H9 (cell line): Measurements from ENCODE around the gene COL27A1. TPM values are rescaled to one million over a fixed set of nuclear protein-coding genes. Genes with fewer than 3 reads are reported as not detected.

Experiments
- DNase-seq: peaks from one replicate; pipeline ENCODE4 v3.0.0-alpha.2; 2017
- H2AFZ ChIP-seq: one replicate; pipeline ENCODE4 v1.6.1; 2013; ENCODE audit warnings: mild to moderate bottlenecking, low read length, control low read depth, moderate library complexity
- H2AK5ac ChIP-seq: 2 replicates; pipeline ENCODE4 v1.6.1; 2013; ENCODE audit warnings: low read length, control low read depth, mixed read lengths; ENCODE audit not compliant: insufficient read length
- H2BK120ac ChIP-seq: one replicate; pipeline ENCODE4 v1.6.1; 2013; ENCODE audit warnings: low read depth, mild to moderate bottlenecking, low read length, control low read depth, inconsistent platforms; ENCODE audit not compliant: poor library complexity, severe bottlenecking
- H2BK12ac ChIP-seq: 2 replicates; pipeline ENCODE4 v1.6.1; 2013; ENCODE audit warnings: low read length, control low read depth, mixed read lengths, low read depth; ENCODE audit not compliant: insufficient read length
- H2BK15ac ChIP-seq: 2 replicates; pipeline ENCODE4 v1.6.1; 2013; ENCODE audit warnings: low read depth, low read length, control low read depth
- H2BK20ac ChIP-seq: one replicate; pipeline ENCODE4 v1.6.1; 2013; ENCODE audit warnings: low read depth, mild to moderate bottlenecking, low read length, control low read depth, inconsistent platforms; ENCODE audit not compliant: poor library complexity, severe bottlenecking
- H2BK5ac ChIP-seq: 2 replicates; pipeline ENCODE4 v1.6.1; 2013; ENCODE audit warnings: low read length, control low read depth, mixed read lengths; ENCODE audit not compliant: insufficient read length
- H3K14ac ChIP-seq: 2 replicates; pipeline ENCODE4 v1.6.1; 2013; ENCODE audit warnings: low read length, control low read depth; ENCODE audit not compliant: insufficient read depth
- H3K18ac ChIP-seq: 2 replicates; pipeline ENCODE4 v1.6.1; 2013; ENCODE audit warnings: low read depth, mild to moderate bottlenecking, mixed read lengths, low read length, control low read depth; ENCODE audit not compliant: insufficient read length
- H3K23ac ChIP-seq: 2 replicates; pipeline ENCODE4 v1.6.1; 2013; ENCODE audit warnings: low read length, control low read depth, mixed read lengths, low read depth; ENCODE audit not compliant: insufficient read length
- H3K23me2 ChIP-seq: 2 replicates; pipeline ENCODE4 v1.6.1; 2013; ENCODE audit warnings: low read depth, mild to moderate bottlenecking, mixed read lengths, low read length, control low read depth; ENCODE audit not compliant: insufficient read length, poor library complexity, severe bottlenecking
- H3K27ac ChIP-seq: 2 replicates; pipeline ENCODE4 v1.5.1; 2013; ENCODE audit warnings: low read length, control low read depth, mixed read lengths, low read depth; ENCODE audit not compliant: insufficient read length
- H3K27me3 ChIP-seq: 2 replicates; pipeline ENCODE4 v1.6.1; 2013; ENCODE audit warnings: low read length, control low read depth, inconsistent platforms; ENCODE audit not compliant: insufficient read depth
- H3K4ac ChIP-seq: 2 replicates; pipeline ENCODE4 v1.6.1; 2013; ENCODE audit warnings: low read depth, mild to moderate bottlenecking, control low read depth, inconsistent platforms, low read length, moderate library complexity
- H3K4me1 ChIP-seq: 2 replicates; pipeline ENCODE4 v1.6.1; 2013; ENCODE audit warnings: low read length, control low read depth, inconsistent platforms; ENCODE audit not compliant: insufficient read depth
- H3K4me2 ChIP-seq: 2 replicates; pipeline ENCODE4 v1.6.1; 2013; ENCODE audit warnings: low read length, control low read depth, mixed read lengths; ENCODE audit not compliant: insufficient read length, insufficient read depth
- H3K56ac ChIP-seq: 2 replicates; pipeline ENCODE4 v1.6.1; 2013; ENCODE audit warnings: low read depth, mild to moderate bottlenecking, mixed read lengths, low read length, control low read depth; ENCODE audit not compliant: insufficient read length
- H3K79me1 ChIP-seq: 2 replicates; pipeline ENCODE4 v1.6.1; 2013; ENCODE audit warnings: low read depth, mild to moderate bottlenecking, moderate library complexity, low read length, control low read depth, inconsistent platforms; ENCODE audit not compliant: insufficient read depth, poor library complexity, severe bottlenecking
- H3K79me2 ChIP-seq: 2 replicates; pipeline ENCODE4 v1.6.1; 2013; ENCODE audit warnings: low read length, control low read depth, inconsistent platforms; ENCODE audit not compliant: insufficient read depth
- H3K9ac ChIP-seq: 2 replicates; pipeline ENCODE4 v1.6.1; 2013; ENCODE audit warnings: low read length, control low read depth, mixed read lengths; ENCODE audit not compliant: insufficient read length; ENCODE audit errors: extremely low read depth
- H3K9me3 ChIP-seq: one replicate; pipeline ENCODE4 v1.6.1; 2013; ENCODE audit warnings: low read depth, low read length, inconsistent platforms; ENCODE audit not compliant: control insufficient read depth
- H3T11ph ChIP-seq: one replicate; pipeline ENCODE4 v1.6.1; 2013; ENCODE audit warnings: mild to moderate bottlenecking, low read length, control low read depth, inconsistent platforms
- H4K20me1 ChIP-seq: one replicate; pipeline ENCODE4 v1.6.1; 2013; ENCODE audit not compliant: control insufficient read depth, insufficient read length, insufficient read depth
- H4K5ac ChIP-seq: 2 replicates; pipeline ENCODE4 v1.6.1; 2013; ENCODE audit warnings: low read depth, mild to moderate bottlenecking, mixed read lengths, low read length, control low read depth; ENCODE audit not compliant: insufficient read length
- H4K8ac ChIP-seq: replicated peaks from 2 replicates; pipeline ENCODE4 v1.6.1; 2013; ENCODE audit warnings: low read length, control low read depth, mixed read lengths, low read depth; ENCODE audit not compliant: insufficient read length
- H4K91ac ChIP-seq: 2 replicates; pipeline ENCODE4 v1.6.1; 2013; ENCODE audit warnings: low read depth, mild to moderate bottlenecking, moderate library complexity, mixed read lengths, low read length, control low read depth; ENCODE audit not compliant: insufficient read length
- H3K27ac Mint-ChIP-seq, 3 experiments: 2 replicates in 2 of 3; 3 replicates in 1 of 3; pipeline ENCODE4 v1.8.0; 2020 to 2021; ENCODE audit warnings: mixed read lengths in 3 of 3, mild to moderate bottlenecking in 1 of 3, moderate library complexity in 1 of 3
- H3K27me3 Mint-ChIP-seq: 2 replicates; pipeline ENCODE4 v1.8.0; 2021; ENCODE audit warnings: low read depth, mild to moderate bottlenecking, moderate library complexity, mixed read lengths
- H3K36me3 Mint-ChIP-seq, 3 experiments: 2 replicates in 2 of 3; 3 replicates in 1 of 3; pipeline ENCODE4 v1.8.0; 2020 to 2021; ENCODE audit warnings: low read depth in 3 of 3, mixed read lengths in 3 of 3; ENCODE audit not compliant: insufficient read depth in 1 of 3
- H3K4me1 Mint-ChIP-seq, 2 experiments: 2 replicates each; pipeline ENCODE4 v1.8.0; 2020; ENCODE audit warnings: mixed read lengths in 2 of 2
- H3K4me3 Mint-ChIP-seq, 2 experiments: 2 replicates in 1 of 2; 3 replicates in 1 of 2; pipeline ENCODE4 v1.8.0; 2020 to 2021; ENCODE audit warnings: mild to moderate bottlenecking in 2 of 2, mixed read lengths in 2 of 2, moderate library complexity in 1 of 2
- H3K9me3 Mint-ChIP-seq, 2 experiments: 2 replicates in 1 of 2; 3 replicates in 1 of 2; pipeline ENCODE4 v1.8.0; 2020; ENCODE audit warnings: mild to moderate bottlenecking in 2 of 2, mixed read lengths in 2 of 2, moderate library complexity in 1 of 2
- CTCF ChIP-seq: fragments of 200-600 bp; sonication (generic); conservative IDR thresholded peaks from 3 replicates; pipeline ENCODE4 v1.8.0; 2021; ENCODE audit warnings: antibody characterized with exemption, mild to moderate bottlenecking
- WGBS: extraction: QIAGEN DNeasy Blood & Tissue Kit; methylation state at CpG from one replicate; pipeline ENCODE4 v1.1.7; 2013; ENCODE audit warnings: missing lambda C conversion rate, low lambda C conversion rate, mixed read lengths; ENCODE audit not compliant: insufficient read length; ENCODE audit errors: extremely low coverage; 5-methylcytosine and 5-hydroxymethylcytosine counted together
- total RNA-seq: library from RNA; stranded (reverse); gene quantifications from 2 replicates; pipeline ENCODE4 v1.2.1, GENCODE V29; 2021

The COL27A1 gene
- total RNA-seq, 1 experiment from 2014 or later = 17.9 TPM

DNA sequence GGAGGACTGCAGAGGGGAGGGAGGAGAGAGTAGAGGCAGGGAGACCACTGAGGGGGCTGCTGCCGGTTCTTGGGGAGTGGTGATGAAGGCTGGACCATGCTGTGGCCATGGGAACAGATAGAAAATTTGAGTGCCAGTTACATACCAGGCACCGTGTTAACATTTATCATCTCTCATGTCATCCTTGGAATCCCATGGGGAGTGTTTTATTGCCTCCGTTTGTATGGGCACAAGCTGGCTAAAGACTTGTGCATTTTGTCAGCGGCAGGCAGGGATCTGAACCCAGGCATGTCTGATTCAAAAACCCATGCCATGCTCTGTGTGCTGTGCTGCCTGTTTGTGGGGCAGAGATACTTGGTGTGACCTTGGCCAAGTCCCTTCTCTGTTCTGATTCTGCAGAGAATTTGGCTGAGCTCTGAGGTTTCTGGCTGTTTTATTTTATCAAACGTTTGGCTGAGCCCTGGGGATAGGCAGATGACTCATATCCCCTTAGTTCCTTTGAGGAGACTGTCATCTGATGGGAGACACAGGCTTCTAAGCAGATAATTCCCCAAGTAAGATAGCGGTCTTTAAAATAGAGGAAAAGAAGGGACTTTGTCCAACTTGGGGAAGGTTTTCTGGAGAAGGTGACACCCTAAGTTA, 22.2 kb downstream of the COL27A1 start:
- Histone ChIP-seq H3K79me1 (no peaks in the 10 kb centered on the region), H3K4me1 (no peaks in the 10 kb centered on the region), H2BK20ac (no peak overlapping the region), H2BK15ac (no peak overlapping the region), H3K9me3 (no peaks in the 10 kb centered on the region), H4K91ac (no peak overlapping the region), H3T11ph (no peak overlapping the region), H3K4me2 (no peak overlapping the region), H3K4ac (no peak overlapping the region), H3K23ac (no peak overlapping the region), H2AFZ (no peak overlapping the region), H4K20me1 (no peaks in the 10 kb centered on the region), H3K18ac (no peak overlapping the region), H4K8ac (no peak overlapping the region), H3K9ac (no peak overlapping the region), H3K14ac (no peak overlapping the region), H2BK120ac (no peak overlapping the region), H3K56ac (no peak overlapping the region), H3K79me2 (no peaks in the 10 kb centered on the region), H2BK5ac (no peak overlapping the region), H3K23me2 (no peaks in the 10 kb centered on the region), H4K5ac (no peak overlapping the region), H2BK12ac (no peak overlapping the region), H3K27ac (no peak overlapping the region), H3K27me3 (no peaks in the 10 kb centered on the region), H2AK5ac (no peak overlapping the region)
- Mint-ChIP-seq H3K4me1 (peaks cover 9 to 20% of the 10 kb centered on the region in 2 experiments), H3K27ac (no peak overlapping the region; a peak in 1 of 7 replicates), H3K27me3 (no peaks in the 10 kb centered on the region; the same call in 1 of the 2 replicates), H3K9me3 (no peaks in the 10 kb centered on the region), H3K36me3 (peaks cover 0 to 4% (median 0%) of the 10 kb centered on the region in 3 experiments; a peak in 1 of 7 replicates), H3K4me3 (no peak overlapping the region)
- no peak for TF ChIP-seq CTCF
- no peak for DNase-seq
- WGBS = no CpG with 5 or more reads among the region's 6 CpGs
